HepG2 (cell line): Measurements from ENCODE around the gene SIAH1.

Experiments used
- JUNB ChIP-seq: sonication (generic); formaldehyde crosslinking; IDR thresholded peaks from 2 replicates; pipeline ENCODE4 v1.8.0; 2022; ENCODE audit warnings: missing genetic modification reagents, mild to moderate bottlenecking, borderline replicate concordance
- STAT6 ChIP-seq: sonication (generic); formaldehyde crosslinking; IDR thresholded peaks from 2 replicates; pipeline ENCODE4 v1.4.0; 2020; ENCODE audit warnings: missing genetic modification reagents, mild to moderate bottlenecking, borderline replicate concordance
- ZNF800 ChIP-seq: sonication (generic); formaldehyde crosslinking; IDR thresholded peaks from 2 replicates; pipeline ENCODE4 v1.4.0; 2020; ENCODE audit warnings: missing genetic modification reagents

GRCh38 chr16:48382131-48382530 lies 3.1 kb downstream of the SIAH1 start:
- no peak for TF ChIP-seq STAT6
- no peak for TF ChIP-seq ZNF800
- no peak for TF ChIP-seq JUNB (CRISPR knock-in tag)
